Parathyroid adenoma (tissue), 2 donors: ENCODE data around the gene CMTM8.

Source experiments
- H2AFZ ChIP-seq: fragments of 300-600 bp; sonication (generic); one replicate; pipeline ENCODE4 v1.7.0; 2017; ENCODE audit warnings: antibody characterized with exemption, mild to moderate bottlenecking
- H3K27ac ChIP-seq: fragments of 300-600 bp; sonication (generic); one replicate; pipeline ENCODE4 v1.7.0; 2017
- H3K27me3 ChIP-seq: fragments of 300-600 bp; sonication (generic); one replicate; pipeline ENCODE4 v1.7.0; 2017; ENCODE audit warnings: low read length; ENCODE audit not compliant: control insufficient read depth, insufficient read depth
- H3K36me3 ChIP-seq: fragments of 300-600 bp; sonication (generic); one replicate; pipeline ENCODE4 v1.7.0; 2017; ENCODE audit warnings: low read length; ENCODE audit not compliant: control insufficient read depth, insufficient read depth
- H3K4me1 ChIP-seq: fragments of 300-600 bp; sonication (generic); one replicate; pipeline ENCODE4 v1.7.0; 2017; ENCODE audit warnings: control low read depth
- H3K4me2 ChIP-seq: fragments of 300-600 bp; sonication (generic); one replicate; pipeline ENCODE4 v1.7.0; 2017; ENCODE audit warnings: low read length
- H3K4me3 ChIP-seq: fragments of 300-600 bp; sonication (generic); one replicate; pipeline ENCODE4 v1.7.0; 2017; ENCODE audit warnings: low read depth, low read length
- H3K79me2 ChIP-seq: fragments of 300-600 bp; sonication (generic); one replicate; pipeline ENCODE4 v1.7.0; 2017; ENCODE audit warnings: control low read depth
- H3K9ac ChIP-seq: fragments of 300-600 bp; sonication (generic); one replicate; pipeline ENCODE4 v1.7.0; 2017; ENCODE audit warnings: mild to moderate bottlenecking
- H3K9me3 ChIP-seq: fragments of 300-600 bp; sonication (generic); one replicate; pipeline ENCODE4 v1.7.0; 2017; ENCODE audit warnings: low read length; ENCODE audit not compliant: control insufficient read depth
- TF ChIP-seq, protein P1 (sequence below): fragments of 300-600 bp; sonication (generic); IDR thresholded peaks from one replicate; pipeline ENCODE4 v1.7.0; 2017; ENCODE audit warnings: antibody characterized with exemption, mild to moderate bottlenecking
- donor health status: primary hyperparathyroidism.

CMTM8 gene

GRCh38 chr3:32410367-32411246, 172.1 kb downstream of the CMTM8 start:
- H3K4me3 ChIP-seq: no peak overlapping the region
- TF ChIP-seq, protein P1, sequence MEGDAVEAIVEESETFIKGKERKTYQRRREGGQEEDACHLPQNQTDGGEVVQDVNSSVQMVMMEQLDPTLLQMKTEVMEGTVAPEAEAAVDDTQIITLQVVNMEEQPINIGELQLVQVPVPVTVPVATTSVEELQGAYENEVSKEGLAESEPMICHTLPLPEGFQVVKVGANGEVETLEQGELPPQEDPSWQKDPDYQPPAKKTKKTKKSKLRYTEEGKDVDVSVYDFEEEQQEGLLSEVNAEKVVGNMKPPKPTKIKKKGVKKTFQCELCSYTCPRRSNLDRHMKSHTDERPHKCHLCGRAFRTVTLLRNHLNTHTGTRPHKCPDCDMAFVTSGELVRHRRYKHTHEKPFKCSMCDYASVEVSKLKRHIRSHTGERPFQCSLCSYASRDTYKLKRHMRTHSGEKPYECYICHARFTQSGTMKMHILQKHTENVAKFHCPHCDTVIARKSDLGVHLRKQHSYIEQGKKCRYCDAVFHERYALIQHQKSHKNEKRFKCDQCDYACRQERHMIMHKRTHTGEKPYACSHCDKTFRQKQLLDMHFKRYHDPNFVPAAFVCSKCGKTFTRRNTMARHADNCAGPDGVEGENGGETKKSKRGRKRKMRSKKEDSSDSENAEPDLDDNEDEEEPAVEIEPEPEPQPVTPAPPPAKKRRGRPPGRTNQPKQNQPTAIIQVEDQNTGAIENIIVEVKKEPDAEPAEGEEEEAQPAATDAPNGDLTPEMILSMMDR: no peak
- H3K4me1 ChIP-seq: peaks cover 2% of the 10 kb centered on the region
- no peaks in the 10 kb centered on the region for H3K9me3 ChIP-seq
- no peak overlapping the region for H3K4me2 ChIP-seq
- H3K36me3 ChIP-seq: no peaks in the 10 kb centered on the region
- H3K79me2 ChIP-seq: no peaks in the 10 kb centered on the region
- peak overlapping the region; percentile 51 for H2AFZ ChIP-seq
- no peaks in the 10 kb centered on the region for H3K27me3 ChIP-seq
- no peak overlapping the region for H3K9ac ChIP-seq
- no peak overlapping the region for H3K27ac ChIP-seq

DNA sequence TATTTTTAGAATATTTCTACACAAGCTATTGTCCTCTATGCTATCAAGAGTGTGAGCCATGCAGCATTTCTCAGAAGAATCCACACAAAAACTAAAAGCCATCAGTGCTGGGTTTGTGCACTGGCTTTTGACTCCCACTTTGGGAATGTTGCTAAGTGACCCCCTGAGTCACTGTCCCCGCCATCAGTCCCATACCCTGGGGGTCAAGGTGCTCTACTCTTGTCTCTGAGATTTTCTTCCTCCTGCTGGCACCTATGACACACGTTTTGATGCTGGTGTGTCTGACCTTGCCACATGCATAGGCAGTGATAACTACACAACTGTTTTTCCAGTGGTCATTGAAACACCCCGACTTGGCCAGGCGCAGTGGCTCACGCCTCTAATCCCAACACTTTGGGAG, 173.0 kb downstream of the CMTM8 start:
- no peak overlapping the region for H2AFZ ChIP-seq
- no peak overlapping the region for H3K27ac ChIP-seq
- H3K4me2 ChIP-seq: no peak overlapping the region
- H3K4me1 ChIP-seq: peaks cover 2% of the 10 kb centered on the region
- no peaks in the 10 kb centered on the region for H3K27me3 ChIP-seq
- TF ChIP-seq, protein P1: no peak
- H3K9ac ChIP-seq: no peak overlapping the region
- no peaks in the 10 kb centered on the region for H3K79me2 ChIP-seq
- H3K9me3 ChIP-seq: no peaks in the 10 kb centered on the region
- H3K4me3 ChIP-seq: no peak overlapping the region
- H3K36me3 ChIP-seq: no peaks in the 10 kb centered on the region

DNA sequence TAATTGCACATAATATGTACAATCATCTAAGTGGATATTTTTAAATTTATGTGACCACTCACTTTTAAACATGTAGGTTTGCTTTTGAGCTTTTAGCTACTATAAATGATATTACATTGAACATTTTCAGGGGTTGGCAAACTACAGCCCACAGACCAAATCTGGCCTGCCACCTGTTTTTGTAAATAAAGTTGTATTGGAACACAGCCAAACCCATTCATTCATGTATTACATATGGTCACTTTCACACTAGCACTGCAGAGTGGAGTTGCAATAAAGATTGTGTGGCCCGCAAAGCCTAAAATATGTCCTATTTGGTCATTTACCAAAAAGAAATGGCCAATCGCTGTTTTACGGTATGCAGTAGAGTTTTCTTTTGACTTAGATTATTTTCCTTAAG, 174.4 kb downstream of the CMTM8 start:
- Histone ChIP-seq H2AFZ (no peak overlapping the region), H3K9ac (no peak overlapping the region), H3K9me3 (no peaks in the 10 kb centered on the region), H3K36me3 (no peaks in the 10 kb centered on the region), H3K27ac (no peak overlapping the region), H3K4me2 (no peak overlapping the region), H3K27me3 (no peaks in the 10 kb centered on the region), H3K79me2 (no peaks in the 10 kb centered on the region), H3K4me1 (peaks cover 2% of the 10 kb centered on the region), H3K4me3 (no peak overlapping the region)
- TF ChIP-seq, protein P1: no peak

DNA sequence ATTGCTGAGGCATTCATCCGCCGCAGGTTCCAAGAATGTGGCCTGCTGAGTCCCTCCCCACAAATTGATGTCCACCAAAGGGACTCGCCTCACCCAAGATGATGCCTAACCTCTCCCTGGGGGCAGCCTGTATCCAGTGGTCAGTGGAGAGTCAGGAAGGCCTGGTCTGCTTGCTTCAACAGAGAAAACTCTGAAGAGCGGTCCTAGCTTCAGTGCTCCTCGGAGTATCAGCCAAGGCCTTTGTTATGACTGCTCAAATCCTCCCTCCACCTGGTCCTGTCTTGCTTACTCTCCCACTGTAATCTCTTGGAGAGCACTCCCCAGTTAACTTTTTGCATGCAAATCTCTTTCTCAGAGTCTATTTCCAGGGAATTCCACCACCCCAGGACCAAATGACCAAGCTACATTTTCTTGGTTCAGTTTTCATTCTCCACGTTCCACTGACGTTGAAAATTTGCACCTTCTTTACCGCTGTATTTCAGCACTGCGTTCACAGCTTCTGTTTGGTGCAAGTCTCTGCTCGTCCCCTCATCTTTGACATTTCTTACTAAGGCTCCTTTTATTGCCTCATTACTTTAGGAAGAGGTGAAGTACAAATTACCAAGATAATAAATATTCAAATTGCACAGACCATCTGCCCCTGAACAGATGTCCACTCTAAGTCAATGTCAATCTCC, 175.5 kb downstream of the CMTM8 start:
- no peak overlapping the region for H3K4me2 ChIP-seq
- H3K4me1 ChIP-seq: peaks cover 2% of the 10 kb centered on the region
- no peaks in the 10 kb centered on the region for H3K9me3 ChIP-seq
- H3K36me3 ChIP-seq: no peaks in the 10 kb centered on the region
- H2AFZ ChIP-seq: no peak overlapping the region
- H3K27ac ChIP-seq: peak overlapping the region; percentile 16
- no peaks in the 10 kb centered on the region for H3K79me2 ChIP-seq
- H3K27me3 ChIP-seq: no peaks in the 10 kb centered on the region
- H3K9ac ChIP-seq: no peak overlapping the region
- H3K4me3 ChIP-seq: no peak overlapping the region
- TF ChIP-seq, protein P1: no peak
